ENCODE data around the gene SLC7A14.
A peak's percentile ranks its signal among the peaks of the same experiment; 100 is the strongest.

Gene SLC7A14

GRCh38 chr3:170585937-170586310 lies at the start of gene SLC7A14:
SLC7A14 (minus strand) TSS chr3:170586075; CDS start chr3:170526936, 59,139 bp downstream.
- DNase-seq = no peak

DNA sequence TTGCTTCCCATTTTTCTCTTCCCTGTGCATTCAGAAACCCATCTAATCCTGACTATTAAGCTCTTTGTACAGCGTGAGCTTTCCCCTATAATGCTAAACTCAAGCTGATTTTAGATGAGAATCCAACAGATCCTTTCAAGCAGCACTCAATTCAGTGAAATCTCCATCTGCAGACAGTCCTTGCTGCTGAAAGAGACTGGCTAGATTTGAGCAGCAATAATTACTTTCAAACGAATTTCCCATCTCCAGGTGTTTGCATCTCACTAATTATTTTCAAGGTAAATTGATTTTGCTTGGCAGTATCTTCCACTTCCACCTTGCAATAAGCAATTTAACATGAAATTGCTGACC lies 49.5 kb upstream of the SLC7A14 start:
- DNase-seq = no peak

DNA sequence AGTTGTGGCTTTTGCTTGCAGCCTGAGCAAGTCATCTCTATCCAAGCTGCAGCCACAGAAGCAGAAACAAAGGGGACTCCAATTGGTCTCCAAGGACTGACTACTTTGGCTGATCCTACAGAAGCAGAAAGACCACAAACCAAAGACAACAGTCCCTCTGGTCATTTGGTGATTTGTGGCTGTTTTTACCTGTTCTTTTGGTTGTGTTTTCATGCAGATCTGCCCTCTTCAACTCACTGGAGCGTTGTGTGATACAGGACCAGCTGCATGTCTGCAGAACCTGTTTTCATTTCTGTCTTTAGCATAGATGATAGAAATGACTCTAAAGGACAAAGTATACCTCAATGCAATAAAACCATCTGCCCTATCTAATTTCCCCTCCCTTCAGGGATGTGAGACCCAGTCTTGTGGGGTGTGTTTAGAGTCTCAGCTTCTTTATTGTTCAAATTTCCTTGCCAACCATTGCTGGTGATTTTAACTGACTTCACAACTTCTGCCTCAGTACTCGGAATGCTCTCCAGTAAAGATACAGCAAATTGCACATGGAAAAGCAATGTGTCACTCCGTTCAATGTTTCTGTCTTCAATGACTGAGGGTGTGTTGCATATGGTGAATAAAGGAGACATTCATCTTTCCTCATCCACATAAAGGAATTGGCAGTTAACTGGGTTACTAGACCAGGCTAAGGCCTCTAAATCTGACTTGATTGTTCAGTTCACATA lies 48.9 kb upstream of the SLC7A14 start:
- no peak for DNase-seq

GRCh38 chr3:170633573-170633972 lies 47.7 kb upstream of the SLC7A14 start:
- DNase-seq = no peak

DNA sequence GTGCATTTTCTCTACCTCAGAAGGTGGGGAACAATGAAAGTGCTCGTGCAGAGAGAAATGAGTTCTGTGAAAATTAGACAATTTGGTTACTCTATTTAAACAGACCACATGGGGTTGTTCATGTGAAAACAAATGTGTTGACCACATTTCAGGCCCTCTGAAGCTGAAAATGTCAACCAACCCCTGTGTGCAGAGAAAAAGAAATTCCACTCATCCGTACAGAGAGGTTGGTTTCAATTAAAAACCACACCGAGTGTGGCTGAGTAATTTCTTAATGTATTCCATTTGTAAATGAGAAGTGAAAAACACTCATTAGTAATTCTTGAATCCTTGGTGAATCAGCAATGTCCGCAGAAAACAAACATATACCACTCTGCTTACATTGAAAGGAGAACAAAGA lies 46.9 kb upstream of the SLC7A14 start:
- DNase-seq = no peak

DNA sequence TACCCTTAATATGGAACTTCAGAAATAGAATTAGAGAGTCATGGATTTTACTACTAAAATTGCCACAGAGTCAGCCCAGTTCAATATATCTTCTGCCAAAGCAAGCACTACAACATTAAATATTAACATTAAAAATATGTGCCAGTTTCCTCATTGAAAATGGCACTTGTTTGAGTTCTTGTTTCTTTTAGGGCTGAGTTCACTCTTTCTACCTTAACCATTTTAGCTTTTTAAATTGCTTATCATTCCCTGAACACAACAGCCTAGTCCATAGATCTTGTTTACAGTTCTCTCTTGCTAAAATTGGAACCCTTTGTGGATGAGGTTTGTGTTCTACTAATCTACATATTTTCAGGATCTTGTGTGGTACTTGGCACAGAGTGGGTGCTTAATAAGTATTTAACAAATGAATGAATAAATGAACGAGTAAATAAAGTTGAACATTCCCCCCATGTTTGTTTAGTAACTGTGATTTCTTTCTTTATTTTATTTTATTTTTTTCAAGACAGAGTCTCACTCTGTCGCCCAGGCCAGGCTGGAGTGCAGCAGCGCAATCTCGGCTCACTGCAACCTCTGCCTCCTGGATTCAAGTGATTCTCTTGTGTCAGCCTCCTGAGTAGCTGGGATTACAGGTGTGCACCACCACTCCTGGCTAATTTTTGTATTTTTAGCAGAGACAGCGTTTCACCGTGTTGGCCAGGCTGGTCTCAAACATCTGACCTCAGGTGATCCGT lies 46.0 kb upstream of the SLC7A14 start:
- no peak for DNase-seq

DNA sequence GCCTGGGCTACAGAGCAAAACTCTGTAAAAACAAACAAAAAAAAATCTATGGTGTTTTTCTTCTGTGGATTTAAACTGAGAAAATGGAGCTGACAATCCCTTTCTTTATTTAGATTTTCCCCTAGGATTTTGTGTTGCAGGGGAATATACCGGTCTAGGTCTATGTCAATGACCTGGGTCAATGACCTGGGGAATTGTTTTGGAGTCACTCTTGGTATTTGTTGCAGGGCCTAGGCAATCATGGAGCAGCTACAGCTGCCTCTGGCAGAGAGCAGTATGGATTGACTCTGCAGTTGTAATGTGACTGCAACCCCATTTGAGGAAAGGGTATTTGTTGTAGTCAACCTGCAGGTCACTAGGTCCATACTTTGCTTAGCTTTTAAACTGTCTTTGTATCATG lies 37.6 kb upstream of the SLC7A14 start:
- DNase-seq = no peak

GRCh38 chr3:170622369-170623159 lies 36.7 kb upstream of the SLC7A14 start:
- DNase-seq = peak; percentile 66

- DNase-seq = no peak
Observed at GRCh38 chr3:170621256-170621655, 35.4 kb upstream of the SLC7A14 start.

DNA sequence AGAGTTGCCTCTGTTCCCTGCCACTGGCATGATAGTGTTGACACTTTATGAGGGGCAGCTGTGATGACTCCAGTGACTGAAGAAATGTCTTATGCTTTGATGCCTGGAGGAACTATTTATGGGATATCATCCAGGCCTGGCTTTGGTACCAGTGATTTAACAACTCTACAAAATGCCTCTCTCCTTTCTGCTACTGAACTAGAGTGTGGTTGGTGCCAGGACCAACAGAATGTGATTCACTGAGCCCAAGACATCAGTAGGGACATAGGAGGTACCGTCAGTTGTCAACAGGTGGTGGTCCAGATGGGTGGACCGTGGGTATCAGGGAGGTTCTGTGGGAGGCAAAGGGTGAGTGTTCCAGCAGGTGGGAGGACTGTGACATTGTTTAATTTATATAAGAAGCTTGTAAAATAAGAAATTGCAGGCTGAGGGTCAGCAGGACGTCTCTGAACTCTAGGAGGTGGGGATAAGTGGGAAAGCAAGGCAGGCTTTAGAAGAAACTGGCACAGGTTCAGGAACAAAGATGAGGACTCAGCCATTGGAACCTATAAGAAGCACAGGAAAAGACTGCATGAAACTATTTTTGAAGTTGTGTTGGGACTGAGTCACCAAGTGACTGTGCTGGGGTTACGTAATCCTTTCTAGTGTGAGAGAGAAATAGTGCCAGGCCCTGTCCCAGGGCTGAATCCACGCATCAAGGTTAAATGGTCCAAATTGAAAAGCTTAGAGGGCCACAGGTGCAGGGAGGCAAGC lies 28.5 kb upstream of the SLC7A14 start:
- DNase-seq = no peak

DNA sequence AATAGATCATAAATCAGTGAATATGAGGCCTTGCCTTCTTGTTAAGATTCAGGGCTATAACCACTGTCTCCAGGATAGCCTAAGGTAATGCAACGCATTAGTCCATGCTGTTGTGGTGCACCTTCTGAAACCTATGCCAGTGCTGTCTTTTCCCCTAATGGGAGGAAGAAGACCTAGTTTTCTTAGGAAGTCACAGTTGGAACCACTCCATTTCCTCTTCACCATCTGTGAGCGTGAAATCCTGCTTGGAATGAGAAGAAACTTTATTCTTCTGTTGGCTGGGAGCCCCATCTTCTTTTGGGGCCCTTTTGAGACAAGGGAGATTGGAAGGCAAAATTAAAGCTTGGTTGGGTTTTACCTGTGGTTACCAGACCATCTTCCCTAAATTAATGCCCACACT lies 25.9 kb upstream of the SLC7A14 start:
- no peak for DNase-seq

- DNase-seq = no peak
Observed at GRCh38 chr3:170610321-170610884, 24.5 kb upstream of the SLC7A14 start.

GRCh38 chr3:170608475-170608874 lies 22.6 kb upstream of the SLC7A14 start:
- DNase-seq = no peak

- DNase-seq = no peak
Observed at GRCh38 chr3:170606675-170607074, 20.8 kb upstream of the SLC7A14 start.

DNA sequence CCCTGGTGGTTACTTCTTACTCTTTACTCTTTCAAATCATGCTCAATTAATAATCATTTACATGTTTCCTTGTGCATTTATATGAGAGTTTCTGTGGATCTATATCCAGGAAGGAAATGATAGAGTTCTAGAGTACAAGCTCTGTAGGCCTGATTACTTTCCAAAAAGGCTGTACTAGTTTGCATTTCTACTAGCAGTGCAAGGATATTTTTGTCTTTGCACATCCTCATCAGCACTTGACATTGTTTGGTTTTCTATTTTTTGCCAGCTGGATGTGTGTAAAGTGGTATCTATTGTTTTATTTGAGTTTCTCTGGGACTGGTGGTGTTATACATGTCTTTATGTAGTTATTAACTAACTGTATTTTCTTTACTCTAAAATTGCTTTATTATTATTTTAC lies 19.6 kb upstream of the SLC7A14 start:
- no peak for DNase-seq

DNA sequence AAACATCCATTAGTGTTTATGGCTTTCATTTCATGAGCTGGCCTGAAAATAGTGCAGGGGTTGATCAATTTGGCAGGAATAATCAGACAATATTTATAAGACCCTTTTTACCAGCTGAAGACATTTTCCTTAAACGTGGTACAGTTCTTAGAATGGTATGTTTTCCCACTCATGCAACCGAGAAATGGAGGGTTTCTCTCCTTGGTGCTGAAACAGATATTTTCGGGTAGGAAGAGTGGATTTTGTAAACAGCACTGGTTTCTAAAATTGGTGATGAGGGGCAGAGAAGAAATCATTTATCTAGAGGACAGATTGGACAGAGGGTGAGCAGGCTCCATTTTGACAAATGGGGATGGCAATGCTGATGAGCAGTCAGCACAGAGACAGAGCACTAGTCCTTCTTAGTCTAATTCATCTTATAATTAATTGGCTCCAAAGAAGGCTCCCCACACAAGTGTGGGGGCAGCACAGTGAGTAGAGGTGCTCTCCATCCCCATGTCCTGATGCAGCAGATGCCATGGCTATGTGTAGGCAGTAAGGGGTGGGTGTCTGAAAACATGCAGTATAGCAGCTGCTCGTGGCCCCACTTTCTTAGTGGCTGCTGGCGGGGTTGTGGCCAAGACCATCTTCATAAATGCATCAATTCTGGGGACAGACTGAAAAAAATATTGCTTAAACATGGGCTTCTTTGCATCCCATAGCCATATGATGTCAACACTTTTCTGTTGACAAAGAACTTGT lies 18.1 kb upstream of the SLC7A14 start:
- no peak for DNase-seq

DNA sequence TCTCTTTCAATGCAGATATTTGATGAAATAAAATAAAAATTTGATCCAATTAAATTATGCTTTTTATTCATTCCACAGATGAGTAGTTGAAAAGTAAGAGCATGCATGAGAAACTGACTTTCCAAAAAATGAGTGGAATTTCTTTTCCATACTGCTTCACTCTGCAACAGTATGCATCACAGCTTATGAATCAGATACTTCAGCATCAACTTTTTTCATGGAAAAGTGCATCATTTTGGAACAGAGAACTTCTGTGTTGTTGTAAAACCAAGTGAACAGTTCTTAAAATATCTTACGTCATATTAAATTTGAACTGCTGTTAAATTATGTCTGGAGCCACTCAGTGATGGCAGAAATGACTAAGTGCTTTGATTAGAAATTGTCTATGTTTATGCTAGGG lies 16.7 kb upstream of the SLC7A14 start:
- no peak for DNase-seq

DNA sequence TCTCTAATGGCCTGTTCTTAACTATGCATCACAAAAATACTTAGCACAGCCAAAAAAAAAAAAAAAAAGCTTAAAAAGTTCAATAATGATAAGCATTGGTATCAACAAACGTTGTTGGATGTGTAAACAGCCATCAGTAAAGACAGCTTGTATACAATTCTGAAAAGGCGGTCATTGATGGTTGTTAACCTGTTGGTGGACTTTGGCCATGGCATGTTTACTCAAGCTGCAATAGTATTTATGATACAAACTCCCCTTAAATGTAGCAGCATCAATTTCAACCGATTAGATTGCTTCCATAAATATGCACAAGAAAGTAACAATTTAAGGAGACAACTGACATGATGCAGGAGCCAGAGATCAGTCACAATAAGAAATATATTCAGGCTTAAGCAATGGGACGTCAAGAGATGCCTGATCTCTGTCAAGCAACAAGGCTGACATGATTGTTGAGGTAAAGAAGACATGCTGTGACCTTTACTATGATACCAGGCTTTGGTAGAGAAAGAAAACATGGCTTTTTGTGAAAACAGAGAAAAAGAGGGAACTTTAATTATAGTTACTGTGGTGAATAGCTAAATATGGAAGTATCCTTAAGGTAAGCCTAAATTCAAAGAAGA lies 14.2 kb upstream of the SLC7A14 start:
- DNase-seq = no peak

DNA sequence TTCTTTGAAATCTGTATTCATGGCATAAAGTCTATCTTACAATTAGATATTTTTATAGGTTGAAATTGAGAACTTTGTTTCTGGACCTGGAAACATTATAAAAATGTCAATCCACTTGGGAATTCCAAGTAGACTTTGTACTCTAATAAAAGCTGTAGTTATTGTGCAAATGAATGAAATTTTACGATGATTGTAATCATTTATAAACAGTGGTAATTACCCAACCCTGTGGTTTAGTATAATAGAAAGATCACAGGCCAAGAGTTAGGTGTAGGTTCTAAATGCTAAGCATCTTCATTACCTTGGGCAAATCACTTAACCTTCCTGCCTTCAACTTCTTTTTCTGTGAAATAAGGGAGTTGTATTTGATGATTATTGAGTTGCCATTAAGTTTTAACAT lies 13.2 kb upstream of the SLC7A14 start:
- DNase-seq = no peak

GRCh38 chr3:170598091-170598502 lies 12.2 kb upstream of the SLC7A14 start:
- DNase-seq = no peak

DNA sequence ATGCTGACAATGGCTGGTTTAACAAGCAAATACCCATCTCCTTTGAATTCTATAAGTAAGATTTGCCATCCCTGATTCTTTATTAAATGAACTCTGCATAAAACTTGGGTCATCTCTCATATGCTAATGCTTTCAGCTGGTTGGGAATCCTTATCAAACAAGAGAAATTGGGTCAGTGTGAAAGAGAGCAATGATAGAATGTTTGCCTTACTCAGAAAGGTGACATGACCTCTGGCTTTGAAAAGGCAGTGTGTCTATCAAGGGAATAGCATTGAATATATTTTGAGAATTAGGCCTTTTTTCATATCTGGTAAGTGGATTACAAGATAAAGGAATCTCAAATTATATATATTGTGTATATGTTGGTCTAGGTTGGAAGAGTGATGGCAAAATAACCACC lies 8.7 kb upstream of the SLC7A14 start:
- DNase-seq = no peak

- no peak for DNase-seq
Observed at GRCh38 chr3:170593634-170594033, 7.8 kb upstream of the SLC7A14 start.

All from left hindlimb (tissue), 1 donor.